Left colon (tissue), 2 donors: ENCODE measurements around the gene CSNK2A1. TPM values are rescaled to one million over a fixed set of nuclear protein-coding genes. Genes with fewer than 3 reads are reported as not detected.
"Not testable (repeated sequence)": the region's sequence is repeated elsewhere in the genome, so short reads cannot be mapped to it uniquely, and the experiment has no call there.

Experiments used
- ATAC-seq: fragments of 200-7000 bp; cut with Tn5 transposase; one replicate; pipeline ENCODE4 v1.9.1; 2020; ENCODE audit warnings: mild to moderate bottlenecking, moderate library complexity
- DNase-seq, 2 donors: peaks; one replicate each; pipeline ENCODE4 v3.0.0-alpha.2; 2020
- intact Hi-C, 2 donors: fragments of 100-400 bp; cut with DNase I in 1 of 2; cut with micrococcal nuclease in 1 of 2; formaldehyde crosslinking; loops; one replicate each; pipeline versions ENCODE4 v1.11.2 to v1.14.0; 2022; cut with DNase I, micrococcal nuclease
- total RNA-seq, 2 donors: library from RNA; stranded (reverse); fragmentation: NEBNext Ultra II Directional; extraction: Animal tissue kit (Norgen Biotek cat#: 25700); gene quantifications; one replicate each; pipeline ENCODE4 v1.2.1, GENCODE V29; 2021
- donor health status: DM: no; HTN: no; CAD: no.
- donor health status: DM: yes; HTN: yes; CAD: no.

The CSNK2A1 gene
- total RNA-seq, 2 donors from 2014 or later: 106 to 117 TPM

- DNase-seq, intact Hi-C loops: not testable (repeated sequence)
- ATAC-seq: peak; percentile 13
These were observed 35.2 kb downstream of the CSNK2A1 start for GRCh38 chr20:508364-508787.

- intact Hi-C loops: no loop called here
- DNase-seq (no peak), ATAC-seq (no peak)
These were observed 35.7 kb downstream of the CSNK2A1 start for GRCh38 chr20:507761-508332.

- ATAC-seq (no peak), DNase-seq (no peak)
- intact Hi-C loops: no loop called here
These were observed 36.4 kb downstream of the CSNK2A1 start for GRCh38 chr20:507006-507758.

- DNase-seq (no peak), ATAC-seq (peak; percentile 41)
- intact Hi-C loops: no loop called here
These were observed 38.9 kb downstream of the CSNK2A1 start for GRCh38 chr20:504632-505075.

GRCh38 chr20:503048-503737, 40.4 kb downstream of the CSNK2A1 start:
- DNase-seq: no peak
- ATAC-seq: no peak

GRCh38 chr20:497979-498378, 45.6 kb downstream of the CSNK2A1 start:
- DNase-seq: no peak
- no peak for ATAC-seq
- intact Hi-C loops: no loop called here

More at GRCh38 chr20:503048-503737, 40.4 kb downstream of the CSNK2A1 start:
- intact Hi-C loops: no loop called here

GRCh38 chr20:496126-496696, 47.4 kb downstream of the CSNK2A1 start:
- ATAC-seq (peak; percentile 25), DNase-seq (no peak)
- intact Hi-C loops: no loop called here

GRCh38 chr20:492159-492558, 51.4 kb downstream of the CSNK2A1 start:
- DNase-seq (no peak), ATAC-seq (no peak)
- intact Hi-C loops: no loop called here

GRCh38 chr20:487655-488054, 55.9 kb downstream of the CSNK2A1 start:
- DNase-seq (no peak), ATAC-seq (no peak)
- intact Hi-C loops: loop anchor here in 1 of 2 donors (10.0 kb wide), 1 partner anchor 133 kb away; no protein-coding TSS in a partner anchor

- intact Hi-C loops: loop anchor here in 1 of 2 donors (10.0 kb wide), 1 partner anchor 129 kb away; no protein-coding TSS in a partner anchor
- ATAC-seq (no peak), DNase-seq (no peak)
These were observed 59.6 kb downstream of the CSNK2A1 start for GRCh38 chr20:483815-484644.

GRCh38 chr20:481167-481566, 62.4 kb downstream of the CSNK2A1 start:
- no peak for ATAC-seq
- DNase-seq: no peak
- intact Hi-C loops: loop anchor here in 1 of 2 donors (10.0 kb wide), 1 partner anchor 126 kb away; no protein-coding TSS in a partner anchor

GRCh38 chr20:480044-480443, 63.5 kb downstream of the CSNK2A1 start:
- intact Hi-C loops: loop anchor here in 1 of 2 donors (10.0 kb wide), 1 partner anchor 125 kb away; no protein-coding TSS in a partner anchor
- DNase-seq (no peak), ATAC-seq (no peak)

GRCh38 chr20:479487-479886, 64.1 kb downstream of the CSNK2A1 start:
- peak; percentile 27 for ATAC-seq
- intact Hi-C loops: no loop called here
- no peak for DNase-seq

- DNase-seq (no peak), ATAC-seq (peak; percentile 50)
- intact Hi-C loops: no loop called here
These were observed 64.6 kb downstream of the CSNK2A1 start for GRCh38 chr20:478949-479429.

- intact Hi-C loops: no loop called here
- no peak for DNase-seq
- ATAC-seq: no peak
These were observed 65.3 kb downstream of the CSNK2A1 start for GRCh38 chr20:478010-478948.

GRCh38 chr20:476561-477249, 66.9 kb downstream of the CSNK2A1 start:
- ATAC-seq, DNase-seq: not testable (repeated sequence)
- intact Hi-C loops: loop anchor here in 1 of 2 donors (2.0 kb wide), 1 partner anchor 122 kb away; no protein-coding TSS in a partner anchor
